Mucosa of gallbladder (tissue), 1 donor: ENCODE results near the gene LRTM2. TPM values are rescaled to one million over a fixed set of nuclear protein-coding genes. Genes with fewer than 3 reads are reported as not detected.

Experiments
- DNase-seq: peaks from one replicate; pipeline ENCODE4 v3.0.0-alpha.2; 2020; ENCODE audit warnings: low spot score
- total RNA-seq: library from RNA; stranded (reverse); gene quantifications from one replicate; pipeline ENCODE4 v1.2.1, GENCODE V29; 2021
- donor health status: DM: no; HTN: no; CAD: no.

LRTM2 gene
- total RNA-seq, 1 donor from 2014 or later, result not detected

- peak; percentile 9 for DNase-seq
These were observed 22.2 kb upstream of the LRTM2 start for GRCh38 chr12:1797991-1798640.

DNA sequence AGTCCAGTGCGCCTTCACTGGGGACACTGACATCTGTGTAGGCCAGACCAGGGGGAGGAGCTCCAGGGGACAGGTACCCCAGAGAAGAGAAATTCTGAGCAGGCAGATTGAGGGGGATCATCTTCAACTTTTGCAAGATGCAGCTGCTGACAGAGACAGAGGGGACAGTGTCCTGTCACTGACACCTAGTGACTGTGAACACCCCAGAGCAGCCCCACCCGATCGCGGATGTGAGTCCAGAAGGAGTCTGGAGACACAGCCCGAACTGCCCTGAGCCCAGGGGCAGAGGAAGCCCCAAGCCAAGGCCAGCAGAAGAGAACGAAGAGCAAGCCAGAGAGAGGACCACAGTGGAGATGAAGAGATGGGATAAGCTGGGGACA is 21.7 kb upstream of the LRTM2 start:
- DNase-seq, result no peak

DNA sequence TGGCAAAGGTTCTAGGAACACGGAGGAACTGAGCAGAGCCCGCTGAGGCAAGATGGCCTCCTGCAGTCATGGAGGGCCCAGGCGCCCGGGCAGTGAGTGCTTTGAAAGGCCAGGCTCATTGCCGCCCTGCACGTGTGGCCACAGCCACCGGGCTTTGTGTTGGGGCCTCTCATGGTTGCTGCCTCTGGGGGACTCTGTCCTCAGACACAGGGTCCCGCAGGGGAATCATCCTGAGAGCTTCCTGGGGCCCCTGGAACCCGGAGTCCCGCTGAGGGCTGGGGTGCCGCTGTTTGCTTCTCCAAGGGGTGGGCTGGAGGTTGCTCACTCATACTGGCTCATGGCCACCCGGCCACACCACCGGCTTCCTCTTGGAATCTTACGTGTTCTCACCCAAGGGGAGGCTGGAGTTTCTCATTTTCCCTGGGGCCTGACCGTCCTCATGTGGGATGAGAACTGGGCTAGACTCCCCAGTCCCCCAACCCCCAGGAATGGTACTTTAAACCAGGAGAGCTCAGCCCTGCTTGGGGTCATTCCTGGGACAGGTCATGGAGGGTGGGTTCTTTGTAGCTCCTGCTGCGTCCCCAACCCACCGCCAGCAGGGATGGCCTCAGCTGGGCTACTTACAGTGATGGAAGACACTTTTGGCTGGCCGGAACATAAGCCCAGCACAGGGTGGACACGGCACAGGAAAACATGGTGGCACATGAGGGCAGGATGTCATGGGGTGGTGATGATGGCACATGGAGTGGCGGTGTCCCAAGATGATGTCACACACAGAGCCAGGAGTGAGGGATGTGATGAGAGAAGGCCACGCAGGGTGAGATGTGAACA is 21.1 kb upstream of the LRTM2 start:
- DNase-seq, result no peak

GRCh38 chr12:1799882-1800400 is 20.4 kb upstream of the LRTM2 start:
- no peak for DNase-seq

GRCh38 chr12:1800401-1801302 is 19.7 kb upstream of the LRTM2 start:
- no peak for DNase-seq

DNA sequence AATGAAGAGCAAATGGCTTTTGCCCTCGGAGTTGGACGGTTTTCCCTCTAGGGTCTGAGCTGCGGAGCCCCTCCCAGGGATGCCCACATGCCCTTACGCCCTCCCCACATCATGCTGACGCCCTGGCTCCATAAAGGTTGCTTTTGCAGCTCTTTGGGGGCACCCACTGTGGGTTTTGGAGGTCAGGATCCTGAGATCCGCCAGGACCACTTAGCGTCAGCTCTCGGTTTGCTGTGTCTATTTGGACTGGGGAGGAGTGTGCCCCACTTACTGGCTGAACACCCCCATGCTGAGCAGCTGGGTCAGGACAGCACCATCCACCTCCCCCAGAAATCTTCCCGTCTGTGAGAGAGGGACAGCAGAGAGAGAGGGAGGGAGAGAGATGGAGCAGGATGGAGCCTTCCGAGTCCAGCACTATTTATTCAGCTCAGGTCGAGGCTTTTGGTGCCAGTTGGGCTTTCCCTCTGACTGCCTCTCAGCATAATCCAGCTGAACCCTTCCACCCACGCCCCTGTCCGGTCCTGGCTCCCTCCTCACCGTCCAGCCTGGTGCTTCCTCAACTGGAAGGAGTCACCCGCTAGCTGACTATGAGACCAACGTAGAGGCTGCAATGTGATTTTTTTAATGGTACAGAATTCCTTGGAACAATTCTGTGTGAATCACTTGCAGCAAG is 18.9 kb upstream of the LRTM2 start:
- DNase-seq, result no peak

- no peak for DNase-seq
These were observed 16.6 kb upstream of the LRTM2 start for GRCh38 chr12:1803736-1804135.

DNA sequence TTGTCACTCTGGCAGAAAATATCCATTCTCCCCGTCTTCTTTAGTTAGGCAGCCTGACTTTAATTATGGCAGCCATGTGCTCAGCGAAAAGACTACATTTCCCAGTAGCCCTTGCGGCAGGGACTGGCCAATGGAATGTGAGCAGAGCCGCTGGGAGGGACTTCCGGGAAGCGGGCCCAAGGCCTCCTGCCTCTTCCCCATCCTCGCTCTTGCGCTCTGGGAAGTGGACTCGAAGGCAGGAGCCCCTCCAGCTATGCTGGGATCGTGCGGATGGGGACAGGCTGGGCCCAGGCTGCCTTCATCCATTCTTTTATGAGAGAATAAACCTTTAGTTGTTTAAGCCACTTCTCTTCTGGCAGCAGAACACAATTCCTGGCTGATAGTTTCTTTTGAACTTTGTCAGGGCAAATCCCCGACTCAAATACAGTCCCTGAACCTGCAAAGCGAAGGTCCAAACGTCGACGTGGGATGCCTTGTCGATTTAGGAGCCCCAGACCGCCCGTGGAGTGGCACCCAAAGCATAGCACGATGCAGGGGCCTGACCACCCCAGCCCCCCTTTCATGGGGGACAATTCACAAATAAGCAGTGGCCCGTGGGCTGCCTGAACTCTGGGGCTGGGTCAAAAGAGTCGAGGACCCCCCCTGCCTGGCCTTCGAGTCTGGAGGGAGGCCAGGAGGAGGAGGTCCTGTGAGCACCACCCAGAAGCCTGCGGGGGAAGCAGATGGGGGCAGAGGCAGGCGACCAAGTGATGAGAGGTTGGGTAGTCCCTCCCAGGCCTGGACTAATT is 15.6 kb upstream of the LRTM2 start:
- DNase-seq, result peak; percentile 91

GRCh38 chr12:1805441-1806081 is 14.8 kb upstream of the LRTM2 start:
- DNase-seq, result no peak

- DNase-seq, result no peak
These were observed 13.9 kb upstream of the LRTM2 start for GRCh38 chr12:1806301-1807086.

GRCh38 chr12:1807087-1807860 is 13.1 kb upstream of the LRTM2 start:
- DNase-seq, result no peak

DNA sequence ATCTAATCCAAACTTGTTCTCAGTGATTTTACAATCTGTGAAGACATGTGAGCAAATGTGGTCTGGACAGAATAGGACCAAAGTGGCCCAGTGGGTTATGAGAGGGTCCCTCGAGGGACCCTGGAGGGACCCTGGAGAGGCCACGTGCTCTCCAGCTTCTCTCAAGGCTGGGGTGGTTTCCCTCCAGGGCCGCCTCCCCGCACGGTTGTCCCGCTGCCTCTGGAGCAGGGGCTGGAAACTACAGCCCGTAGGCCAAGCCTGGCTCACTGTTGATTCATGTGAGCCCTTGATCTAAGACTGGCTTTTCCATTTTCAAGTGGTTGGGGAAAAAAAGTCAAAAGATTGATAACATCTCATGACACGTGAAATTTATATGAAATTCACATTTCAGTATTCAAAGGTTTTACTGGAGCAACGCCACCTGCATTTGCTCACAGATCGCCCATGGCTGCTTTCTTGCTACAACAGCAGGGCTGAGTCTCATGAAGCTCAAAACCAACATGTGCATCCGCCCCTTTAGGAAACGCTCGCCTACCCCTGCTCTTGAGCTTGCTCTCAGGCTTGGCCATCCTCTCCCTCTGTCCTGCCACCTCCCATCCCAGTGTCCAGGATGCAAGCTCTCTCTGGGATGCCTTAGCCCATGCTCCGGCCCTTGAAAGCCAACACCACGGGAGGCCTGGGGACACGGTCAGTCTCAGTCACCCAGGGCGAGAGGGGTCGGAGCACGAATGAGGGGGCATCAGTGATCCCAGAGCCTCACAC is 12.1 kb upstream of the LRTM2 start:
- DNase-seq, result no peak

- no peak for DNase-seq
These were observed 11.4 kb upstream of the LRTM2 start for GRCh38 chr12:1808798-1809480.

GRCh38 chr12:1809591-1810190 is 10.7 kb upstream of the LRTM2 start:
- no peak for DNase-seq

- no peak for DNase-seq
These were observed 10.0 kb upstream of the LRTM2 start for GRCh38 chr12:1810201-1810930.

GRCh38 chr12:1810931-1811280 is 9.5 kb upstream of the LRTM2 start:
- no peak for DNase-seq
